ENCODE measurements around the gene PHPT1. TPM values are rescaled to one million over a fixed set of nuclear protein-coding genes. Genes with fewer than 3 reads are reported as not detected.

The PHPT1 gene
- total and polyA plus RNA-seq, 2 of the 13 experiments (the other 11 are each of a cell fraction or from before 2014, with no cell fraction given) = 189 to 192 TPM

DNA sequence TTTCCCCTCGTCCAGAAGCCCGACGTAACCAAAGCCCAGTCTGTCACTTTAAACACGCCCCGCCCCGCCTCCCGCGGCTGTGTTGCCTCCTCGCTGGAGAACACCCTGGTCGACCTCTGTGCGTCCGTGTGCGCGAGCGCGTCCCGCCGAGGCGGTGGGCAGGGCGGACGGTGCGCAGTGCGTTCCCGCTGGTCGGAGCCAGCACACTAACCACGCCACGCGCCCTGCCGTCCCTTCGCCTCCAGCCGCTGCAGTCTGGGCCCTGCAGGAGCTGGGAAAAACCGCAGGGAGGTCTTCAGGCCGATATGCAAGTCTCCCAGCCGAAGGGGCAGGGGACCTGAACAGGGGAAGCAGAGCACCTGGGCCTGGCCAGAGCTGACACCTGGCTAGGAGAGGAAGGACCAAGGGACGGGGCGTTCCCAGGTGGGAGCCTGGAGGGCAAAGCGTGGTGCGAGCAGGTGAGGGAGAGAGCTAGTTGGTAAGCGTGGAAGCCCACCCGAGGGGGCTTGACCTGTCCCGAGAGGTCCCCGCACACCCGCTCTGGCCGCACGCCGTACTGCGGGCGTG is 1.3 kb upstream of the PHPT1 start (continued):
- TF ChIP-seq CCDC6 (CRISPR knock-in tag; IDR thresholded peaks at IDR 0.05) (no peak), ZNF839 (CRISPR knock-in tag; IDR thresholded peaks at IDR 0.05; ENCODE audit: borderline replicate concordance) (peak; percentile 73; the same call in 1 of the 2 replicates), YY1 (IDR thresholded peaks at IDR 0.05; ENCODE audit: insufficient read depth, insufficient replicate concordance, low read depth, low read length) (peak; percentile 22), DNMT1 (CRISPR knock-in tag; IDR thresholded peaks at IDR 0.05) (no peak), ZNF83 (CRISPR knock-in tag; IDR thresholded peaks at IDR 0.05; ENCODE audit: borderline replicate concordance) (no peak), MYC (CRISPR knock-in tag; IDR thresholded peaks at IDR 0.05; ENCODE audit: borderline replicate concordance) (peak; percentile 91), ZNF253 (CRISPR knock-in tag; IDR thresholded peaks at IDR 0.05; ENCODE audit: borderline replicate concordance) (peak; percentile 53; the same call in 1 of the 2 replicates), POGZ (CRISPR knock-in tag; IDR thresholded peaks at IDR 0.05) (0 out of 2 replicates have a peak, but pooled peaks have one; percentile 5), GATA4 (IDR thresholded peaks at IDR 0.05; ENCODE audit: borderline replicate concordance, low read depth) (no peak), RARA (CRISPR knock-in tag; IDR thresholded peaks at IDR 0.05) (peak; percentile 23; the same call in 1 of the 2 replicates), RNF2 (conservative IDR thresholded peaks at IDR 0.05; ENCODE audit: low read depth) (no peak), ZSCAN21 (CRISPR knock-in tag; IDR thresholded peaks at IDR 0.05; ENCODE audit: borderline replicate concordance) (peak; percentile 69; the same call in 1 of the 2 replicates), GLI4 (CRISPR knock-in tag; IDR thresholded peaks at IDR 0.05; ENCODE audit: borderline replicate concordance) (peak; percentile 84; the same call in 1 of the 2 replicates)
- TF ChIP-seq, protein P1, sequence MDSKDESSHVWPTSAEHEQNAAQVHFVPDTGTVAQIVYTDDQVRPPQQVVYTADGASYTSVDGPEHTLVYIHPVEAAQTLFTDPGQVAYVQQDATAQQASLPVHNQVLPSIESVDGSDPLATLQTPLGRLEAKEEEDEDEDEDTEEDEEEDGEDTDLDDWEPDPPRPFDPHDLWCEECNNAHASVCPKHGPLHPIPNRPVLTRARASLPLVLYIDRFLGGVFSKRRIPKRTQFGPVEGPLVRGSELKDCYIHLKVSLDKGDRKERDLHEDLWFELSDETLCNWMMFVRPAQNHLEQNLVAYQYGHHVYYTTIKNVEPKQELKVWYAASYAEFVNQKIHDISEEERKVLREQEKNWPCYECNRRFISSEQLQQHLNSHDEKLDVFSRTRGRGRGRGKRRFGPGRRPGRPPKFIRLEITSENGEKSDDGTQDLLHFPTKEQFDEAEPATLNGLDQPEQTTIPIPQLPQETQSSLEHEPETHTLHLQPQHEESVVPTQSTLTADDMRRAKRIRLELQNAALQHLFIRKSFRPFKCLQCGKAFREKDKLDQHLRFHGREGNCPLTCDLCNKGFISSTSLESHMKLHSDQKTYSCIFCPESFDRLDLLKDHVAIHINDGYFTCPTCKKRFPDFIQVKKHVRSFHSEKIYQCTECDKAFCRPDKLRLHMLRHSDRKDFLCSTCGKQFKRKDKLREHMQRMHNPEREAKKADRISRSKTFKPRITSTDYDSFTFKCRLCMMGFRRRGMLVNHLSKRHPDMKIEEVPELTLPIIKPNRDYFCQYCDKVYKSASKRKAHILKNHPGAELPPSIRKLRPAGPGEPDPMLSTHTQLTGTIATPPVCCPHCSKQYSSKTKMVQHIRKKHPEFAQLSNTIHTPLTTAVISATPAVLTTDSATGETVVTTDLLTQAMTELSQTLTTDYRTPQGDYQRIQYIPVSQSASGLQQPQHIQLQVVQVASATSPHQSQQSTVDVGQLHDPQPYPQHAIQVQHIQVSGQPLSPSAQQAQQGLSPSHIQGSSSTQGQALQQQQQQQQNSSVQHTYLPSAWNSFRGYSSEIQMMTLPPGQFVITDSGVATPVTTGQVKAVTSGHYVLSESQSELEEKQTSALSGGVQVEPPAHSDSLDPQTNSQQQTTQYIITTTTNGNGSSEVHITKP (CRISPR knock-in tag; IDR thresholded peaks at IDR 0.05; ENCODE audit: low read depth) = no peak
- TF ChIP-seq, protein P2, sequence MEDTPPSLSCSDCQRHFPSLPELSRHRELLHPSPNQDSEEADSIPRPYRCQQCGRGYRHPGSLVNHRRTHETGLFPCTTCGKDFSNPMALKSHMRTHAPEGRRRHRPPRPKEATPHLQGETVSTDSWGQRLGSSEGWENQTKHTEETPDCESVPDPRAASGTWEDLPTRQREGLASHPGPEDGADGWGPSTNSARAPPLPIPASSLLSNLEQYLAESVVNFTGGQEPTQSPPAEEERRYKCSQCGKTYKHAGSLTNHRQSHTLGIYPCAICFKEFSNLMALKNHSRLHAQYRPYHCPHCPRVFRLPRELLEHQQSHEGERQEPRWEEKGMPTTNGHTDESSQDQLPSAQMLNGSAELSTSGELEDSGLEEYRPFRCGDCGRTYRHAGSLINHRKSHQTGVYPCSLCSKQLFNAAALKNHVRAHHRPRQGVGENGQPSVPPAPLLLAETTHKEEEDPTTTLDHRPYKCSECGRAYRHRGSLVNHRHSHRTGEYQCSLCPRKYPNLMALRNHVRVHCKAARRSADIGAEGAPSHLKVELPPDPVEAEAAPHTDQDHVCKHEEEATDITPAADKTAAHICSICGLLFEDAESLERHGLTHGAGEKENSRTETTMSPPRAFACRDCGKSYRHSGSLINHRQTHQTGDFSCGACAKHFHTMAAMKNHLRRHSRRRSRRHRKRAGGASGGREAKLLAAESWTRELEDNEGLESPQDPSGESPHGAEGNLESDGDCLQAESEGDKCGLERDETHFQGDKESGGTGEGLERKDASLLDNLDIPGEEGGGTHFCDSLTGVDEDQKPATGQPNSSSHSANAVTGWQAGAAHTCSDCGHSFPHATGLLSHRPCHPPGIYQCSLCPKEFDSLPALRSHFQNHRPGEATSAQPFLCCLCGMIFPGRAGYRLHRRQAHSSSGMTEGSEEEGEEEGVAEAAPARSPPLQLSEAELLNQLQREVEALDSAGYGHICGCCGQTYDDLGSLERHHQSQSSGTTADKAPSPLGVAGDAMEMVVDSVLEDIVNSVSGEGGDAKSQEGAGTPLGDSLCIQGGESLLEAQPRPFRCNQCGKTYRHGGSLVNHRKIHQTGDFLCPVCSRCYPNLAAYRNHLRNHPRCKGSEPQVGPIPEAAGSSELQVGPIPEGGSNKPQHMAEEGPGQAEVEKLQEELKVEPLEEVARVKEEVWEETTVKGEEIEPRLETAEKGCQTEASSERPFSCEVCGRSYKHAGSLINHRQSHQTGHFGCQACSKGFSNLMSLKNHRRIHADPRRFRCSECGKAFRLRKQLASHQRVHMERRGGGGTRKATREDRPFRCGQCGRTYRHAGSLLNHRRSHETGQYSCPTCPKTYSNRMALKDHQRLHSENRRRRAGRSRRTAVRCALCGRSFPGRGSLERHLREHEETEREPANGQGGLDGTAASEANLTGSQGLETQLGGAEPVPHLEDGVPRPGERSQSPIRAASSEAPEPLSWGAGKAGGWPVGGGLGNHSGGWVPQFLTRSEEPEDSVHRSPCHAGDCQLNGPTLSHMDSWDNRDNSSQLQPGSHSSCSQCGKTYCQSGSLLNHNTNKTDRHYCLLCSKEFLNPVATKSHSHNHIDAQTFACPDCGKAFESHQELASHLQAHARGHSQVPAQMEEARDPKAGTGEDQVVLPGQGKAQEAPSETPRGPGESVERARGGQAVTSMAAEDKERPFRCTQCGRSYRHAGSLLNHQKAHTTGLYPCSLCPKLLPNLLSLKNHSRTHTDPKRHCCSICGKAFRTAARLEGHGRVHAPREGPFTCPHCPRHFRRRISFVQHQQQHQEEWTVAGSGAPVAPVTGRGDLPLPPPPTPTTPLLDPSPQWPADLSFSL (CRISPR knock-in tag; IDR thresholded peaks at IDR 0.05) = no peak
- TF ChIP-seq, protein P3, sequence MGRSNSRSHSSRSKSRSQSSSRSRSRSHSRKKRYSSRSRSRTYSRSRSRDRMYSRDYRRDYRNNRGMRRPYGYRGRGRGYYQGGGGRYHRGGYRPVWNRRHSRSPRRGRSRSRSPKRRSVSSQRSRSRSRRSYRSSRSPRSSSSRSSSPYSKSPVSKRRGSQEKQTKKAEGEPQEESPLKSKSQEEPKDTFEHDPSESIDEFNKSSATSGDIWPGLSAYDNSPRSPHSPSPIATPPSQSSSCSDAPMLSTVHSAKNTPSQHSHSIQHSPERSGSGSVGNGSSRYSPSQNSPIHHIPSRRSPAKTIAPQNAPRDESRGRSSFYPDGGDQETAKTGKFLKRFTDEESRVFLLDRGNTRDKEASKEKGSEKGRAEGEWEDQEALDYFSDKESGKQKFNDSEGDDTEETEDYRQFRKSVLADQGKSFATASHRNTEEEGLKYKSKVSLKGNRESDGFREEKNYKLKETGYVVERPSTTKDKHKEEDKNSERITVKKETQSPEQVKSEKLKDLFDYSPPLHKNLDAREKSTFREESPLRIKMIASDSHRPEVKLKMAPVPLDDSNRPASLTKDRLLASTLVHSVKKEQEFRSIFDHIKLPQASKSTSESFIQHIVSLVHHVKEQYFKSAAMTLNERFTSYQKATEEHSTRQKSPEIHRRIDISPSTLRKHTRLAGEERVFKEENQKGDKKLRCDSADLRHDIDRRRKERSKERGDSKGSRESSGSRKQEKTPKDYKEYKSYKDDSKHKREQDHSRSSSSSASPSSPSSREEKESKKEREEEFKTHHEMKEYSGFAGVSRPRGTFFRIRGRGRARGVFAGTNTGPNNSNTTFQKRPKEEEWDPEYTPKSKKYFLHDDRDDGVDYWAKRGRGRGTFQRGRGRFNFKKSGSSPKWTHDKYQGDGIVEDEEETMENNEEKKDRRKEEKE (IDR thresholded peaks at IDR 0.05) = no peak

Data from HepG2 (cell line).